Activated CD8-positive, alpha-beta T cell treated with anti-CD3 and anti-CD28 coated beads for 36 hours (primary cell): ENCODE results near the gene CTAG1B. TPM values are rescaled to one million over a fixed set of nuclear protein-coding genes. Genes with fewer than 3 reads are reported as not detected.

Experiments
- ATAC-seq: fragments of 200-7000 bp; cut with Tn5 transposase; one replicate; pipeline ENCODE4 v1.10.0; 2021; ENCODE audit warnings: mild to moderate bottlenecking, moderate library complexity
- CTCF ChIA-PET: fragments of 350-600 bp; sonication (Branson Sonifier 250); formaldehyde crosslinking; loops from one replicate; lab custom pipeline; 2021; ENCODE audit warnings: antibody characterized with exemption; lab: Charles Lee
- POLR2A ChIA-PET: fragments of 350-600 bp; sonication (Branson Sonifier 250); formaldehyde crosslinking; loops from one replicate; lab custom pipeline; 2021; ENCODE audit warnings: antibody characterized with exemption; lab: Charles Lee
- DNase-seq: peaks from one replicate; pipeline ENCODE4 v3.0.0-alpha.2; 2020
- H3K27ac Mint-ChIP-seq: one replicate; pipeline ENCODE4 v1.8.0; 2021; ENCODE audit warnings: mild to moderate bottlenecking, mixed read lengths
- H3K27me3 Mint-ChIP-seq: one replicate; pipeline ENCODE4 v1.8.0; 2021; ENCODE audit warnings: mixed read lengths
- H3K36me3 Mint-ChIP-seq: one replicate; pipeline ENCODE4 v1.8.0; 2021; ENCODE audit warnings: low read depth, mixed read lengths
- H3K4me1 Mint-ChIP-seq: one replicate; pipeline ENCODE4 v1.8.0; 2021; ENCODE audit warnings: low read depth, mixed read lengths
- H3K4me3 Mint-ChIP-seq: one replicate; pipeline ENCODE4 v1.8.0; 2021; ENCODE audit warnings: mild to moderate bottlenecking, moderate library complexity, mixed read lengths
- H3K9me3 Mint-ChIP-seq: one replicate; pipeline ENCODE4 v1.8.0; 2021; ENCODE audit warnings: mixed read lengths
- intact Hi-C: fragments of 100-400 bp; cut with micrococcal nuclease; formaldehyde crosslinking; loops from one replicate; pipeline ENCODE4 v1.10.0; 2022
- total RNA-seq, 2 experiments: library from RNA; stranded (reverse); gene quantifications; one replicate each; pipeline ENCODE4 v1.2.3, GENCODE V29; 2021
- TF ChIP-seq, protein P1 (sequence below): fragments of 200-600 bp; IDR thresholded peaks from one replicate; pipeline ENCODE4 v1.8.0; 2022; ENCODE audit warnings: antibody characterized with exemption, mild to moderate bottlenecking

The CTAG1B gene
- total RNA-seq, 2 experiments from 2014 or later = not detected

DNA sequence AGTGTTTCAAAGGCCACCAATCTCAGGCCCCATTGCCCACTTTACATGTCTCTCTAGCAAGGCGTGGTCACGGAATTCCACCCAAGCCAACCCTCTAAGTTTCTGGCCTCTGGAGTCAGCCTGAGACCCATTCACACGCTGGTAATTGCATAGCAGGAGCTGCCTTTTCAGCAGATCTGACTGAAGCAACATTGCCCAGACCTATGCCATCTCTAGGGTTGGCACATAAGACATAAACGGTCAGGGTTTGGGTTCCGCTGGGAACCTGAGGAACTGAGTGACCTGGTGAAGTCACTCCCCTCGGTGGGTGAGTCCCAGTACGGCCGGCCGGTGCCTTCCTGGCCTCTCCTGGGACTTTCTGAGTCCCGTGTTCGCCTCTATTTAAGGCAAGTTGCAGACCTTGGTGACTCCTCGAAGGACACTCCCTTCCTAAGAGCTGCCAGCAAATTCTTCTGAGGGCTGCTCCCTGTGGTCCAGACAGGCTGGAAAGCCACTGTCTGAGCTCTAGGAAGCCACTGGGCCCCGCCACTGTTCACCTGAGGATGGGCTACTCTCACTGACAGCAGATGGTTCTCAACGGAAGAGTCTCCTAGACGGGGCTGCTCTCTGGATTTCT is 18.2 kb downstream of the CTAG1B start:
- no peak overlapping the region for H3K4me3 Mint-ChIP-seq
- ATAC-seq (no peak), DNase-seq (no peak)
- ChIA-PET POLR2A (no interaction called here), CTCF (interaction anchor here (1.2 kb wide), 1 partner anchor 11 kb away, joined by 3 read pairs; no protein-coding TSS in a partner anchor)
- no peaks in the 10 kb centered on the region for H3K9me3 Mint-ChIP-seq
- H3K27me3 Mint-ChIP-seq = no peaks in the 10 kb centered on the region
- H3K27ac Mint-ChIP-seq = no peak overlapping the region
- intact Hi-C loops = no loop called here
- H3K4me1 Mint-ChIP-seq = peaks cover 11% of the 10 kb centered on the region
- TF ChIP-seq, protein P1, sequence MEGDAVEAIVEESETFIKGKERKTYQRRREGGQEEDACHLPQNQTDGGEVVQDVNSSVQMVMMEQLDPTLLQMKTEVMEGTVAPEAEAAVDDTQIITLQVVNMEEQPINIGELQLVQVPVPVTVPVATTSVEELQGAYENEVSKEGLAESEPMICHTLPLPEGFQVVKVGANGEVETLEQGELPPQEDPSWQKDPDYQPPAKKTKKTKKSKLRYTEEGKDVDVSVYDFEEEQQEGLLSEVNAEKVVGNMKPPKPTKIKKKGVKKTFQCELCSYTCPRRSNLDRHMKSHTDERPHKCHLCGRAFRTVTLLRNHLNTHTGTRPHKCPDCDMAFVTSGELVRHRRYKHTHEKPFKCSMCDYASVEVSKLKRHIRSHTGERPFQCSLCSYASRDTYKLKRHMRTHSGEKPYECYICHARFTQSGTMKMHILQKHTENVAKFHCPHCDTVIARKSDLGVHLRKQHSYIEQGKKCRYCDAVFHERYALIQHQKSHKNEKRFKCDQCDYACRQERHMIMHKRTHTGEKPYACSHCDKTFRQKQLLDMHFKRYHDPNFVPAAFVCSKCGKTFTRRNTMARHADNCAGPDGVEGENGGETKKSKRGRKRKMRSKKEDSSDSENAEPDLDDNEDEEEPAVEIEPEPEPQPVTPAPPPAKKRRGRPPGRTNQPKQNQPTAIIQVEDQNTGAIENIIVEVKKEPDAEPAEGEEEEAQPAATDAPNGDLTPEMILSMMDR = no peak
- H3K36me3 Mint-ChIP-seq = no peaks in the 10 kb centered on the region

DNA sequence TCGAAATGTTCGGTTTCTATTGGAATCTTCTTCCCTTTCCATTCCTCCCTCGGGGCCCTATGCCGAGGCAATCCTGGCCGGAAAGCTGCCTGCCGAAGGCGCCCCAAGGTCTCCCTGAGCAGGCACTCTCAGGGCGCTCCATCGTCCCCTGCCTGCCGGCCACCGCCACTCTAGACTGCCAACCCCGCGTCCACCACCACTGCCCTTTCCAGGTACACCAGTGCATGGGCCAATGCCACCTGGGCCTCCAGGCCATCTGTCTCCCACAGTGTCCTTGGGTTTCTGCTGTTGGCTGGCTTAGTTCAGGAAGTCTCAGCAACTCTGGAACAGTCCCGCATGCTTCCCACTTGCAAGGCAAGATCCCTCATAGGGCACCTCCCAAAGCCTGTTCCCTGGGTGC is 19.6 kb downstream of the CTAG1B start:
- intact Hi-C loops = no loop called here
- no peak overlapping the region for H3K27ac Mint-ChIP-seq
- CTCF ChIA-PET = interaction anchor here (1.2 kb wide), 1 partner anchor 13 kb away, joined by 3 read pairs; no protein-coding TSS in a partner anchor

DNA sequence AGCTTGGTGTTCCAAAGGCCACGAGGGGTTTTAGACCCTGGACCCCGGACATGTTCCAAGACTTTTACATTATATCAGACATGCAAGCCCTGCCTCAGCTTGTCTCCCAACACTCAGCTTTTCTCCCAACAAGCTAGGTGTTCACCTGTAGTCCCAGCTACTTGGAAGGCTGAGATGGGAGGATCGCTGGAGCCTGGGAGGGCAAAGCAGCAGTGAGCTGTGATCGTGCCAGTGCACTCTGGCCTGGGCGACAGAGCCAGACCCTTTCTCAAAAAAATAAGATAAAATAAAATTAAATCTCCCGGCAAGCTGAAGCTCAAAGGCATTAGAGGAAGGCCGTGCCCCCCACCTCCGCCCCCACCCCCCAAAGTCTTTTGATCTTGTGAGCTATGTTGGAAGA is 20.4 kb downstream of the CTAG1B start:
- no peak for DNase-seq

More for the DNA sequence above, 19.6 kb downstream of the CTAG1B start:
- DNase-seq (no peak), ATAC-seq (no peak)
- H3K4me1 Mint-ChIP-seq = peaks cover 11% of the 10 kb centered on the region
- TF ChIP-seq, protein P1 = no peak
- no peaks in the 10 kb centered on the region for H3K27me3 Mint-ChIP-seq
- no peaks in the 10 kb centered on the region for H3K36me3 Mint-ChIP-seq
- no peaks in the 10 kb centered on the region for H3K9me3 Mint-ChIP-seq
- H3K4me3 Mint-ChIP-seq = no peak overlapping the region
- POLR2A ChIA-PET = no interaction called here

DNA sequence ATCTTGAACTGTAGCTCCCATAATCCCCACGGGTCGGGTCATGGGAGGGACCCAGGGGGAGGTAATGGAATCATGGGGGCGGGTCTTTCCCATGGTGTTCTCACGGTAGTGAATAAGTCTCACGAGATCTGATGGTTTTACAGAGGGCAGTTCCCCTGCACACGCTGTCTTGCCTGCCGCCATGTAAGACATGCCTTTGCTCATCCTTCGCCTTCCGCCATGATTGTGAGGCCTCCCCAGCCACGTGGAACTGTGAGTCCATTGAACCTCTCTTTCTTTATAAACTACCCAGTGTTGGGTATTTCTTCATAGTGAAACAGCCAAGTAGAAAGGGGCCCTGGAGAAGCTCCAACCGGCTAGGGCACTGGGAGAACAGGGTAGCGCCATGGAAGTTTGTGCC is 21.9 kb downstream of the CTAG1B start:
- TF ChIP-seq, protein P1 = no peak
- H3K9me3 Mint-ChIP-seq = no peaks in the 10 kb centered on the region
- POLR2A ChIA-PET = no interaction called here
- intact Hi-C loops = no loop called here
- no peak overlapping the region for H3K4me3 Mint-ChIP-seq
- no peaks in the 10 kb centered on the region for H3K36me3 Mint-ChIP-seq
- ATAC-seq (no peak), DNase-seq (no peak)
- H3K27ac Mint-ChIP-seq = no peak overlapping the region
- H3K27me3 Mint-ChIP-seq = no peaks in the 10 kb centered on the region
- peaks cover 11% of the 10 kb centered on the region for H3K4me1 Mint-ChIP-seq
- CTCF ChIA-PET = no interaction called here

More for the DNA sequence above, 20.4 kb downstream of the CTAG1B start:
- H3K4me1 Mint-ChIP-seq = peaks cover 11% of the 10 kb centered on the region
- CTCF ChIA-PET = no interaction called here
- intact Hi-C loops = no loop called here
- TF ChIP-seq, protein P1 = no peak
- H3K27me3 Mint-ChIP-seq = no peaks in the 10 kb centered on the region
- no peak for ATAC-seq
- no peaks in the 10 kb centered on the region for H3K9me3 Mint-ChIP-seq
- H3K36me3 Mint-ChIP-seq = no peaks in the 10 kb centered on the region
- H3K27ac Mint-ChIP-seq = no peak overlapping the region
- H3K4me3 Mint-ChIP-seq = no peak overlapping the region
- POLR2A ChIA-PET = no interaction called here

DNA sequence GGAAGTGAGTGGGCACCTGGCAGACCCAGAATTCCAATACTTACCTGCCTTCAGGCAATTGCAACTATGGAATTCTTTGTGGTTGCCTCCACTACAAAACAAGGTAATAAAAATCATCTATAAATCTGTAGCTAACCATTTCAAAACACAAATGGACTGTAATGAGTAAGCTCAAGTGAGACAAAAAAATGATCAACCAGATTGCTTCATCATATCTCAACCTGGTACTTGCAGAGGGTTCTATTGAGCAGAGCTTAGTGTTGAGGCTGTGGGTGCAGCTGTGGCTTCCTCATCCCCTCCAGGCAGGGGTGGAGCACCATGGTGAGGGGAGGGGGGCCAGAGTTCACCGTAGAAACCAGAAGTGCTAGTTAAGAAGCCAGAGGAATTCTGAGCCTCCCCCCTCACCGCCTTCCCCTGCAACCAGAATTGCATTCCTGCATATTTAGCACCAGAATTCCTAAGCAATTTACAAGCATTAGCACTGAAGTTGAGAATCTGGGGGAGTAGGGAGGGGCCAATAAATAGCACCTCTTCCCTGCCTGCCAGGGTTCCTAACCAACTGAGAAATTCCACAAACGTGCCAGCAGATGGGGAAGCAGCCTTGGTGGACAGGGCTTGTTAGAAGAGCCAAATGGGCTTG is 22.7 kb downstream of the CTAG1B start:
- Mint-ChIP-seq H3K27ac (no peak overlapping the region), H3K9me3 (no peaks in the 10 kb centered on the region), H3K4me1 (peaks cover 11% of the 10 kb centered on the region), H3K36me3 (no peaks in the 10 kb centered on the region), H3K27me3 (no peaks in the 10 kb centered on the region), H3K4me3 (no peak overlapping the region)
- intact Hi-C loops = no loop called here
- ChIA-PET CTCF (no interaction called here), POLR2A (interaction anchor here (0.9 kb wide), 1 partner anchor 136 kb away, joined by 4 read pairs; no protein-coding TSS in a partner anchor)
- no peak for ATAC-seq
- DNase-seq = no peak
- TF ChIP-seq, protein P1 = no peak
